HAP-1 (cell line): ENCODE measurements around the gene SORCS2.

ENCODE experiments used
- DNase-seq, 2 experiments: peaks; one replicate each; pipeline ENCODE4 v3.0.0-alpha.2; 2016 to 2020; ENCODE audit warnings: low spot score in 2 of 2
- H3K27me3 ChIP-seq: fragments of 250-450 bp; sonication (Bioruptor Pico); 2 replicates; pipeline ENCODE4 v1.5.1; 2020; ENCODE audit warnings: low read depth, mild to moderate bottlenecking, moderate library complexity
- H3K36me3 ChIP-seq: fragments of 250-450 bp; sonication (Bioruptor Pico); replicated peaks from 2 replicates; pipeline ENCODE4 v1.5.1; 2020; ENCODE audit warnings: mild to moderate bottlenecking
- H3K4me1 ChIP-seq: fragments of 250-450 bp; sonication (Bioruptor Pico); 2 replicates; pipeline ENCODE4 v1.5.1; 2020; ENCODE audit warnings: mild to moderate bottlenecking
- H3K4me3 ChIP-seq: fragments of 250-450 bp; sonication (Bioruptor Pico); 2 replicates; pipeline ENCODE4 v1.5.1; 2020; ENCODE audit warnings: mild to moderate bottlenecking, moderate library complexity
- H3K9me3 ChIP-seq: fragments of 250-450 bp; sonication (Bioruptor Pico); 2 replicates; pipeline ENCODE4 v1.5.1; 2020; ENCODE audit warnings: mild to moderate bottlenecking, moderate library complexity
- in situ Hi-C: fragments of 300-500 bp; cut with MboI; formaldehyde crosslinking; loops from 3 replicates; pipeline ENCODE4 v1.14.3; 2020; ENCODE audit warnings: low sequenced_read_pairs, inconsistent platforms, mixed read lengths

Gene SORCS2

DNA sequence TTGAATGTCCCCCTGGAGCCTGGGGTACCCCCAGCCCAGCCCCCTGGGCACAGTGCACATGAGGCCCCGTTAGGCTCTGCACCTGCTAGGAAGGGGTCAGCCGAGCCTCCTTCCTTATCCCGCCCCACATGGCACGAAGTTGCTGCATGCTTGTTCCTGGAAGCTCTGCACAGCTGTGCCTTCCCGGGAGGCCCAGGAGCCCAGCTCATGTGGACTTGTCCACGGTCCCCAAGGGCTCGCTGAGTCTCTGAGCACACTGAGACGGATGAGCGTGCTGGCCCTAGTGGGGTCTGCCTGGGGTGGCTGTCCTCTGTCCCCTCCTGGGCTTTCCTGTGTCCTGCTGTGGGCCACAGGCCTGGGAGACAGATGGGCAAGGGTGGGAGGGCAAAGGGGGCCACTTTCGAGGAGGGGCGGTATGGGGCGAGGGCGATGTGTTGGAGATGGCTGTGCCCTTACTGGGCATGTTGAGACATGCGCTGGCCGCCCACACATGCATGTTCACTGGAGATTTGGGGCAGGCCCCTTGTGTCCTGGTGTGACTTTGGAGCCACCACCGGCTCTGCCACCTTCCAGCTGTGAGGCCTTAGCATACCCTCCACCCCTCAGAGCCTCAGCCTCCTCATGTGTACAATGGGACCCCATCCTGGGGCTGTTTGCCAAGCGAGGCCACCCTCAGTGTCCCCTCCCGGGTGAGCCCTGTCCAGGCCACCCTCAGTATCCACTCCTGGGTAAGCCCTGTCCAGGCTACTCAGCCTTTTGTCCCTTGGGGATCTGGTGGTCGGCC is 509.7 kb downstream of the SORCS2 start:
- H3K4me1 ChIP-seq = no peaks in the 10 kb centered on the region
- H3K27me3 ChIP-seq = peaks cover 13% of the 10 kb centered on the region
- no peak for DNase-seq
- H3K36me3 ChIP-seq = no peaks in the 10 kb centered on the region
- no peaks in the 10 kb centered on the region for H3K9me3 ChIP-seq
- H3K4me3 ChIP-seq = no peak overlapping the region
- in situ Hi-C loops = loop anchor here (25.0 kb wide), 1 partner anchor 515 kb away; the partner anchor contains the start of gene SORCS2

DNA sequence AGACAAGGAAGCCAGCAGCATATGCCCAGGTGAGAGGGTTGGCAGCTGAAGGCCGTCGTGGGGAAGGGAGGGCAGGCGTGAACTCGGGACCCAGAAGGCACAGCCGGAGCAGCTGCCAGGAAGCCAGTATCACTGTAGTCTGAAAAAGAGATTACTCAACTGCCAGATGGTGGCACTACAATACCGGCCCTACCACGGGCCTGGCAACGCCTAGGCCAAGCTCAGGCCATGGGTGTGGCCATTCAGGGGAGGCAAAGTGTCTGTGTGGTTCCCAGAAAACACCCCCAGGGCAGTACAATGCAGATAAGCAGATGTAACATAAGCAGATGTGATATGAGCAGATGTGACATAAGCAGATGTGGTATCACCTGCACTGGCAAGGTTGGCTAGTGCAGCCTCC is 511.4 kb downstream of the SORCS2 start:
- Histone ChIP-seq H3K36me3 (no peaks in the 10 kb centered on the region), H3K4me3 (no peak overlapping the region), H3K9me3 (no peaks in the 10 kb centered on the region), H3K4me1 (no peaks in the 10 kb centered on the region), H3K27me3 (peaks cover 9% of the 10 kb centered on the region)
- DNase-seq = no peak
- in situ Hi-C loops = loop anchor here (25.0 kb wide), 1 partner anchor 516 kb away; the partner anchor contains the start of gene SORCS2

- peaks cover 8% of the 10 kb centered on the region for H3K27me3 ChIP-seq
- no peaks in the 10 kb centered on the region for H3K36me3 ChIP-seq
- in situ Hi-C loops = loop anchor here (25.0 kb wide), 1 partner anchor 517 kb away; the partner anchor contains the start of gene SORCS2
- H3K4me1 ChIP-seq = no peaks in the 10 kb centered on the region
- no peak for DNase-seq
- H3K9me3 ChIP-seq = no peaks in the 10 kb centered on the region
- no peak overlapping the region for H3K4me3 ChIP-seq
Observed at GRCh38 chr4:7704091-7704490, 511.8 kb downstream of the SORCS2 start.

- peaks cover 3% of the 10 kb centered on the region for H3K27me3 ChIP-seq
- no peaks in the 10 kb centered on the region for H3K4me1 ChIP-seq
- in situ Hi-C loops = loop anchor here (25.0 kb wide), 1 partner anchor 517 kb away; the partner anchor contains the start of gene SORCS2
Observed at GRCh38 chr4:7704625-7705024, 512.3 kb downstream of the SORCS2 start.

DNA sequence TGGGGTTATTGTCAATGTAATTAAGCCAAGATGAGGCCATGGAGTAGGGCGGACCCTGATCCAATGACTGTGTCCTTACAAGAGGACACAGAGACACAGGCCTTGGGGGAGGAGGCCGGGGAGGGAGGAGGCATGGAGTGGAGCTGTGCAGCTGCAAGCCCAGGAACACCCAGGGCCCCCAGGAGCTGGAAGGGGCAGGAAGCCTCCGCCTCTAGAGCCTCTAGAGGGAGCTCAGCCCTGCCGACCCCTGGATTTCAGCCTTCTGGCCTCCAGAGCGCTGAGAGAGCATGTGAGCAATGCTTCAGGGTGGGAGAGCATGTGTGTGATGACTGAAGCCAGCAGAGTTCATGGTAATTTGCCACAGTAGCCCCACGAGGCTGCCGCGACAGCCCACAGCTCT is 512.7 kb downstream of the SORCS2 start:
- no peak for DNase-seq

More at GRCh38 chr4:7704625-7705024, 512.3 kb downstream of the SORCS2 start:
- H3K36me3 ChIP-seq = no peaks in the 10 kb centered on the region
- no peak for DNase-seq
- H3K9me3 ChIP-seq = no peaks in the 10 kb centered on the region
- no peak overlapping the region for H3K4me3 ChIP-seq

GRCh38 chr4:7705593-7705992 is 513.3 kb downstream of the SORCS2 start:
- H3K4me1 ChIP-seq = no peaks in the 10 kb centered on the region
- no peak overlapping the region for H3K4me3 ChIP-seq
- in situ Hi-C loops = loop anchor here (25.0 kb wide), 1 partner anchor 518 kb away; the partner anchor contains the start of gene SORCS2
- no peaks in the 10 kb centered on the region for H3K9me3 ChIP-seq
- no peaks in the 10 kb centered on the region for H3K36me3 ChIP-seq
- no peaks in the 10 kb centered on the region for H3K27me3 ChIP-seq
- no peak for DNase-seq

More for the DNA sequence above, 512.7 kb downstream of the SORCS2 start:
- Histone ChIP-seq H3K36me3 (no peaks in the 10 kb centered on the region), H3K4me1 (no peaks in the 10 kb centered on the region), H3K9me3 (no peaks in the 10 kb centered on the region), H3K27me3 (no peaks in the 10 kb centered on the region), H3K4me3 (no peak overlapping the region)
- in situ Hi-C loops = loop anchor here (25.0 kb wide), 1 partner anchor 518 kb away; the partner anchor contains the start of gene SORCS2

DNA sequence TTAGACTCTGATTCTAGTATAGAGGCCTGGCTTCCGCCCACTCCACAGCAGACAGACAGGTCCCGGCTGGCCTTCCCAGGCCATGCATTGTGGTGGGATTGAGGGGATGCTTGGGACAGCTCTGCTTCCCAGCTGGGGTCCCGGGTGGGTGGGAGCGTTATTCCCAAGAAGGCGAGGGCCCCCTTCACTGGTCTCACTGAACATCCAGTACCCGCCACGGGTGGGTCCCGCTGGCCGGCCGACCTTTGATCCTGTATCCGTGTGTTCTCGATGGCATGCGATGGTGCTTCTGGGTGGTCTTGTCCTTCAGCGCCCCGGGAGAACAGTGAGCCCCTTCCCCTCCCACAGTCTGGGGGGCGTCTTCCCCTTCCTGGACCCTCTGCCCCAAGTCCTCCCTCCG is 515.9 kb downstream of the SORCS2 start:
- in situ Hi-C loops = loop anchor here (25.0 kb wide), 1 partner anchor 521 kb away; the partner anchor contains the start of gene SORCS2

DNA sequence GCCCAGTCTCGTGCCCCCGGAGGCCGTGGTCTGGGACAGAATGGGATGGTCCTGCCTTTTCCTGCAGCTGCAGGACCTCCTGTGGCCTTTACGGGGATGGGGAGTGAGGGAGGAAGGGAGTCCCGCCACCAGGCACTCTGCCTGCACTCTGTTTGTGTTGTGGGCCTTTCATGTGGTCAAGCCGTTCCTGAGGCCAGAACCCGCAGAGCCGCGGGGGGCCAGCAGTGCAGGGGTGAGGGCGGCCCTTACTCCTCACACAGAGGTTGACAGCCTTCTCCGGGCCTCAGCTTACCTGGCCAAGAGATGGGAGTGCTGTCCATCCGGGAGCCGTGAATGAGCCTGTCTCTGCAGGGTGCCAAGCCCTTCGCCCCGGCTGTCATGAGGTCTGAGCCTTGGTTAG is 516.6 kb downstream of the SORCS2 start:
- DNase-seq = no peak
- H3K36me3 ChIP-seq = no peaks in the 10 kb centered on the region
- no peaks in the 10 kb centered on the region for H3K27me3 ChIP-seq
- in situ Hi-C loops = loop anchor here (25.0 kb wide), 1 partner anchor 522 kb away; the partner anchor contains the start of gene SORCS2
- no peak overlapping the region for H3K4me3 ChIP-seq
- H3K4me1 ChIP-seq = no peaks in the 10 kb centered on the region
- no peaks in the 10 kb centered on the region for H3K9me3 ChIP-seq

More for the DNA sequence above, 515.9 kb downstream of the SORCS2 start:
- Histone ChIP-seq H3K9me3 (no peaks in the 10 kb centered on the region), H3K4me1 (no peaks in the 10 kb centered on the region), H3K27me3 (no peaks in the 10 kb centered on the region), H3K36me3 (no peaks in the 10 kb centered on the region), H3K4me3 (no peak overlapping the region)
- DNase-seq = no peak

- H3K4me3 ChIP-seq = no peak overlapping the region
- H3K4me1 ChIP-seq = no peaks in the 10 kb centered on the region
- H3K9me3 ChIP-seq = no peaks in the 10 kb centered on the region
- in situ Hi-C loops = loop anchor here (25.0 kb wide), 1 partner anchor 522 kb away; the partner anchor contains the start of gene SORCS2
- no peak for DNase-seq
- no peaks in the 10 kb centered on the region for H3K36me3 ChIP-seq
- H3K27me3 ChIP-seq = no peaks in the 10 kb centered on the region
Observed at GRCh38 chr4:7709431-7709830, 517.1 kb downstream of the SORCS2 start.

GRCh38 chr4:7710126-7710525 is 517.8 kb downstream of the SORCS2 start:
- no peaks in the 10 kb centered on the region for H3K27me3 ChIP-seq
- DNase-seq = no peak
- no peaks in the 10 kb centered on the region for H3K9me3 ChIP-seq
- no peaks in the 10 kb centered on the region for H3K36me3 ChIP-seq
- H3K4me1 ChIP-seq = no peaks in the 10 kb centered on the region
- in situ Hi-C loops = loop anchor here (25.0 kb wide), 1 partner anchor 523 kb away; the partner anchor contains the start of gene SORCS2
- H3K4me3 ChIP-seq = no peak overlapping the region

GRCh38 chr4:7710576-7711306 is 518.4 kb downstream of the SORCS2 start:
- no peak for DNase-seq
- H3K36me3 ChIP-seq = no peaks in the 10 kb centered on the region
- H3K4me3 ChIP-seq = no peak overlapping the region
- no peaks in the 10 kb centered on the region for H3K27me3 ChIP-seq
- H3K9me3 ChIP-seq = no peaks in the 10 kb centered on the region
- H3K4me1 ChIP-seq = no peaks in the 10 kb centered on the region
- in situ Hi-C loops = loop anchor here (25.0 kb wide), 1 partner anchor 523 kb away; the partner anchor contains the start of gene SORCS2

- Histone ChIP-seq H3K36me3 (no peaks in the 10 kb centered on the region), H3K9me3 (no peaks in the 10 kb centered on the region), H3K4me3 (no peak overlapping the region), H3K4me1 (no peaks in the 10 kb centered on the region), H3K27me3 (no peaks in the 10 kb centered on the region)
- in situ Hi-C loops = loop anchor here (25.0 kb wide), 1 partner anchor 524 kb away; the partner anchor contains the start of gene SORCS2
- DNase-seq = no peak
Observed at GRCh38 chr4:7711307-7711963, 519.1 kb downstream of the SORCS2 start.

GRCh38 chr4:7712021-7712671 is 519.8 kb downstream of the SORCS2 start:
- in situ Hi-C loops = loop anchor here (25.0 kb wide), 1 partner anchor 525 kb away; the partner anchor contains the start of gene SORCS2

More at GRCh38 chr4:7712021-7712671, 519.8 kb downstream of the SORCS2 start:
- Histone ChIP-seq H3K4me1 (no peaks in the 10 kb centered on the region), H3K27me3 (no peaks in the 10 kb centered on the region), H3K9me3 (no peaks in the 10 kb centered on the region), H3K4me3 (no peak overlapping the region), H3K36me3 (no peaks in the 10 kb centered on the region)
- DNase-seq = no peak
